Measurements from ENCODE around the gene ANKRD30BL. TPM values are rescaled to one million over a fixed set of nuclear protein-coding genes. Genes with fewer than 3 reads are reported as not detected.
"Not testable (repeated sequence)": the region's sequence is repeated elsewhere in the genome, so short reads cannot be mapped to it uniquely, and the experiment has no call there.

The ANKRD30BL gene, protein sequence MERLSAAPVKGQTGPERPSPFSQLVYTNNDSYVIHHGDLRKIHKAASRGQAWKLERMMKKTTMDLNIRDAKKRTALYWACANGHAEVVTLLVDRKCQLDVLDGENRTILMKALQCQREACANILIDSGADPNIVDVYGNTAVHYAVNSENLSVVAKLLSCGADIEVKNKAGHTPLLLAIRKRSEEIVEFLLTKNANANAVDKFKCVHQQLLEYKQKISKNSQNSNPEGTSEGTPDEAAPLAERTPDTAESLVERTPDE
- total RNA-seq: not detected in 2 replicates
- long read RNA-seq: 0 reads

DNA sequence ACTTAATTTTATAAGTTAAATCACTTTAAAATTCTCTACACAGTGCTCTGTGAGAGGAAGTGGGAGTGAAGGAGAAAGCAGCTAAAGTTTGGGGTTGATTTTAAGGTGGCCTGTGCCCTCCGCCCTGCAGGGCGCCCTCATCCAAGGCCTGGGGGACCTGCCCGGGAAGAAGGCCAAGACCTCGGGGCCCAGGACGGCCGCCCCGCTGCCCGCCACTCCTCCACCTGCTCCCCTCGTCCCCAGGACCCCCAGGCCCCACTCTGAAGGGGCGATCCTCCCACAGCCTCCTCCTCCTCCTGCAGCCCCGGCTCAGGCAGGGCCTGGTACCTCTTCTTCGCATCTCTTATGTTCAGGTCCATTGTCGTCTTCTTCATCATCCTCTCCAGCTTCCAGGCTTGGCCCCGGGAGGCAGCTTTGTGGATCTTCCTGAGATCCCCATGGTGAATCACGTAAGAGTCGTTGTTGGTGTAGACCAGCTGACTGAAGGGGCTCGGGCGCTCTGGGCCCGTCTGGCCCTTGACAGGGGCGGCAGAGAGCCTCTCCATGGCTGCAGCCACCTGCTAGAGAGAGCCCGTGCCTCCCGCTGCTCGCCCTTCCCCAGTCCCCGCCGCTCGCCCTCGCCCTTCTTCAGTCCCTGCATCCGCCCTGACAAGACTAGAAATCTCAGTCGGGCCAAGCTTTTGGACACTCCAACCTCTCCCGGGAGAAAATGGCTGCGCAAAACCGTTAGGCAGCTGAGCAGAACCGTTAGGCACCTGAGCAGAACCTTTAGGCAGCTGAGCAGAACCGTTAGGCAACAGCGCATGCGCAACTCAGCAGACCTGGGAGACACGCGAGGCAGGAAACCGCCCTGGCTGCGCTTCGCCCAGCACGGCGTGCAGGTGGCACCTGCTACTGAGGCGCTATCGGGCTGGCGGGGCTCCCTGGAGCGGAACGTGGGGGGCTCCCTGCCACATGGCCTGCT, at the start of gene ANKRD30BL:
ANKRD30BL (minus strand) TSS at position 792 of the 964 bp plus-strand sequence; CDS start at position 545, 247 bp downstream.
- DNase-seq (ENCODE audit: low read depth, low spot score); H3K4me3 Mint-ChIP-seq; H3K36me3 Mint-ChIP-seq (ENCODE audit: low read depth); H3K4me1 Mint-ChIP-seq; H3K9me3 Mint-ChIP-seq; H3K27ac Mint-ChIP-seq (ENCODE audit: unreplicated experiment); H3K27me3 Mint-ChIP-seq (ENCODE audit: low read depth): not testable (repeated sequence)

DNA sequence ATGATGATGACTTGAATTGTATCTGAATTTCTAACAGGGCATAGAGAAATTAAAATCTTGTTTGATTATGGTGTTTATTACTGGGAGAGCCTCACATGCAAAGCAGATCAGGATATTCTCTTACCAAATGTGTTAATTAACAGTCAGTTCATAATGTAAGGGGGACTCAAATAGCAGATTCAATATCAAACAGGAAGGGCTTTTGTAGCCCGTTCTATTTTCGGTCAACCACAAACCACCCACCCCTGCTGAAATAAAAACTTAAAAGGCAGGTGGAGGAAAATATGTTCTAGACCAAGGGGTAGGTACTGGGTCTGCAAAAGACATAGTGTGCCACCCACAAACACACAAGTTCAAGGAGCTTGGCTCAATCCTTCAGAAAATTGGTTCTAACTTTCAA, 41.1 kb upstream of the ANKRD30BL start:
- H3K27ac Mint-ChIP-seq (ENCODE audit: unreplicated experiment); DNase-seq (ENCODE audit: low read depth, low spot score); H3K4me1 Mint-ChIP-seq; H3K27me3 Mint-ChIP-seq (ENCODE audit: low read depth); H3K9me3 Mint-ChIP-seq; H3K4me3 Mint-ChIP-seq; H3K36me3 Mint-ChIP-seq (ENCODE audit: low read depth): not testable (repeated sequence)

DNA sequence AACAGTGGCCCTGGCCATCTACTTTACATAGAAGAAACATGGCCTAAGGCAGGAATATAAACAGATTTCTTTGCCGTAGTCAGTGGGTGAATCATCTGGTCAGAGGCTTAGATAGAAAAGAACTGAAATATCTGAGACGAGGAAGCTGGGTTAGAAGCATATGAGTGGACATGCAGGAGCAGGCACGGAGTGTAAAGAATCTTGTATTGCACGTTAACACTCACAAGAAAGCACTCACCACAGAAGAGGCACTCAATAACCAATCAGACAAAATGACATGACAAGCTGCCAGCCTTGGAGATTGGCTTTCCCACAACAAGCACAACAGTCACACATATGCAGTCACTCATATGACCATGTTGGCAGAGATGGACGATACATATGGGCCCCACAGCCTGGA, 31.1 kb upstream of the ANKRD30BL start:
- not testable (repeated sequence) for H3K27ac Mint-ChIP-seq (ENCODE audit: unreplicated experiment); H3K36me3 Mint-ChIP-seq (ENCODE audit: low read depth); H3K4me1 Mint-ChIP-seq; H3K27me3 Mint-ChIP-seq (ENCODE audit: low read depth); DNase-seq (ENCODE audit: low read depth, low spot score); H3K4me3 Mint-ChIP-seq; H3K9me3 Mint-ChIP-seq

DNA sequence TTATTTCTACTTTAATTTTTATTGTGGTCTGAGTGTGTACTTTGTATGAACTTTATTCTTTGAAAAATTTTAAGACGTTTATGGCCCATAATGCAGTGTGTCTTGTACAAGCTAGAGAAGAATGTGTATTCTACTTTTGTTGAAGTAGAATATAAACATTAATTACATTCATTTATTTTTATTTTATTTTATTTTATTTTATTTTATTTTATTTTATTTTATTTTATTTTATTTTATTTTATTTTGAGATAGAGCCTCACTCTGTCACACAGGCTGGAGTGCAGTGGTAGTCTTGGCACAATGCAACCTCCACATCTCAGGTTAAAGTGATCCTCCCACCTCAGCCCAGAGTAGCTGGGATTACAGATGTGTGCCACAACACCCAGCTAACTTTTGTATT, 5.3 kb upstream of the ANKRD30BL start:
- not testable (repeated sequence) for H3K4me1 Mint-ChIP-seq; H3K27me3 Mint-ChIP-seq (ENCODE audit: low read depth); DNase-seq (ENCODE audit: low read depth, low spot score); H3K4me3 Mint-ChIP-seq; H3K27ac Mint-ChIP-seq (ENCODE audit: unreplicated experiment); H3K36me3 Mint-ChIP-seq (ENCODE audit: low read depth); H3K9me3 Mint-ChIP-seq

DNA sequence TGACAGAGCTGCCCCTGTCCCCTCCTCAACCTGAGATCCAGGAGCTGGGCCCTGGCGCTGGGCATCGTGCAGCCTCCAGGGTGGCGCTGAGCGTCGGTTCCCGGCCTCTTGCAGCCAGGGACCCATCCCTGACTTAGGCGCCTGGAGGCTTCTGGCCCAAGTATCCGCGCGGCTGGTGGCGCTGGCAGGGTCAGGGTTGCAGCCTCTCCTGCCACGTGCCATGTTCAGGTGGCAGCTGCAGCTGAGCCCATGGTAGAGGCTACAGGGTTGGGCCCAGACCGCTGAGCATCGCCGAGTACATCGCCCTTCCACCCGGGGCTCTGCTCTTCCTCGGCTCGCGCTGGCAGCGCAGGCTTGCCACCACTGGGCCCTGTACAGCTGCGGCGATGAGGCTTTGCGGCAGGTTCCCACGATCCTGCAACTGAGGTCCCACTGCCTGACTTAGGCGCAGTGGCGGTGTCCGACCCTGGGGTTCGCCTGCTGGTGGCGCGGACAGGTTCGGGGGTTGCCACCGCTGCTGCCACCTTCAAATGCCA, 441 bp upstream of the ANKRD30BL start:
- H3K27ac Mint-ChIP-seq (ENCODE audit: unreplicated experiment); H3K9me3 Mint-ChIP-seq; DNase-seq (ENCODE audit: low read depth, low spot score); H3K27me3 Mint-ChIP-seq (ENCODE audit: low read depth); H3K4me1 Mint-ChIP-seq; H3K4me3 Mint-ChIP-seq; H3K36me3 Mint-ChIP-seq (ENCODE audit: low read depth): not testable (repeated sequence)

DNA sequence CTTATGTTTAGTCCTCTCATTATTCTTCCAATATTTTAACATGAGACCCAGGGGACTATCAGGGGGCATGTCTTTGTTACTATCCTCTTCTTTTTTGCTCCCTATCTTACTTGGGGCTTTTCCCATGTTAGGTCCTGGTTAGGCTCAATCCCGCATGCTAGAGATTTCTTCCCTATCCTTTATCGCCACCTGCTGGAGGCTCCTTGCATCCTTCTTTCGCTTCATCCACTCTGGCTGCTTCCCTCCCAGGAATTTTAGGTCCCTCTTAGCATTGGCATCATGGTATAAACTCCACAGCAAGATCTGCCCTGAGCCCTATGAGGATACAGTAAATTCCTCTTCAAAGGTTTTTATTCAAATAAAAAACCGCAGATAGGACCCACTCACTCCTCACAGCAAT, 15.0 kb downstream of the ANKRD30BL start:
- not testable (repeated sequence) for H3K4me1 Mint-ChIP-seq; H3K9me3 Mint-ChIP-seq; H3K27ac Mint-ChIP-seq (ENCODE audit: unreplicated experiment); H3K36me3 Mint-ChIP-seq (ENCODE audit: low read depth); H3K4me3 Mint-ChIP-seq; H3K27me3 Mint-ChIP-seq (ENCODE audit: low read depth)
- TF ChIP-seq, protein P1, sequence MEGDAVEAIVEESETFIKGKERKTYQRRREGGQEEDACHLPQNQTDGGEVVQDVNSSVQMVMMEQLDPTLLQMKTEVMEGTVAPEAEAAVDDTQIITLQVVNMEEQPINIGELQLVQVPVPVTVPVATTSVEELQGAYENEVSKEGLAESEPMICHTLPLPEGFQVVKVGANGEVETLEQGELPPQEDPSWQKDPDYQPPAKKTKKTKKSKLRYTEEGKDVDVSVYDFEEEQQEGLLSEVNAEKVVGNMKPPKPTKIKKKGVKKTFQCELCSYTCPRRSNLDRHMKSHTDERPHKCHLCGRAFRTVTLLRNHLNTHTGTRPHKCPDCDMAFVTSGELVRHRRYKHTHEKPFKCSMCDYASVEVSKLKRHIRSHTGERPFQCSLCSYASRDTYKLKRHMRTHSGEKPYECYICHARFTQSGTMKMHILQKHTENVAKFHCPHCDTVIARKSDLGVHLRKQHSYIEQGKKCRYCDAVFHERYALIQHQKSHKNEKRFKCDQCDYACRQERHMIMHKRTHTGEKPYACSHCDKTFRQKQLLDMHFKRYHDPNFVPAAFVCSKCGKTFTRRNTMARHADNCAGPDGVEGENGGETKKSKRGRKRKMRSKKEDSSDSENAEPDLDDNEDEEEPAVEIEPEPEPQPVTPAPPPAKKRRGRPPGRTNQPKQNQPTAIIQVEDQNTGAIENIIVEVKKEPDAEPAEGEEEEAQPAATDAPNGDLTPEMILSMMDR (conservative IDR thresholded peaks at IDR 0.05): peak; percentile 77
- DNase-seq (ENCODE audit: low read depth, low spot score): peak; percentile 82
